Activated CD4-positive, CD25-positive, alpha-beta regulatory T cell treated with anti-CD3 and anti-CD28 coated beads, Interleukin-2, amount 50 U/mL, for 72 hours (primary cell): ENCODE data around the gene NCAM2.

Source experiments
- DNase-seq: peaks from one replicate; pipeline ENCODE4 v3.0.0; 2021

The NCAM2 gene

DNA sequence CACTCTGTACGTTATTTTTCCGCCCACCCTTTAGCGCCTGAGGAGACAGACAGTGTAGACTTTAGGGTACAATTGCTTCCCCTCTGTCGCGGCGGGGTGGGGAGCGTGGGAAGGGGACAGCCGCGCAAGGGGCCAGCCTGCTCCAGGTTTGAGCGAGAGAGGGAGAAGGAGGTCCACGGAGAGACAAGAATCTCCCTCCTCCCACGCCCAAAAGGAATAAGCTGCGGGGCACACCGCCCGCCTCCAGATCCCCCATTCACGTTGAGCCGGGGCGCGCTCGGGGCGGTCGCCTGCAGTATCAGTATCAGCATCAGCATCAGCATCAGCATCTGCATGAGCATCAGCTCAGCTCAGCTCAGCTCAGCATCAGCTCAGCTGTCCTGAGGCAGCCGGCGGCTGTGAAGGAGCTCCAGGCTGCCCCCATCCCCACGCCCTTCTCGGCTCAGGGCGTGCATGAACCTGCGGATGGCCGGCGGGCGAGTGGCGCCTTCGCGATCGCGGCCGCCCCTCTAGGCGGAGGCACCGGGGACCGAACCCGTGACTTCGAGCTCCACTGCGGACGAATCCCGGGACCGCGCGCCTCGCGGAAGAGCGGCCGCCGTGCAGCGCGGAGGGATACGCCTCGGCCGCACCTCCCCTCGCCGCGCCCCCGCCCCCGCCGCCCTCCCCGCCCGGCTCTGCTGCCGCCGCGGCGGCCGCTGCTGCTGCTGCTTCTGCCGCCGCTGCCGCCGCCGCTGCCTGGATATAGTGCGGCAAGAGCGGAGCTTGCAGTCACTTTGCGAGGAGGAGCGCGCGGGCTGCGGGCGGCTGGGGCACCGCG, at the start of gene NCAM2:
NCAM2 (plus strand) TSS at position 774 of the 820 bp plus-strand sequence.
- DNase-seq, result no peak

DNA sequence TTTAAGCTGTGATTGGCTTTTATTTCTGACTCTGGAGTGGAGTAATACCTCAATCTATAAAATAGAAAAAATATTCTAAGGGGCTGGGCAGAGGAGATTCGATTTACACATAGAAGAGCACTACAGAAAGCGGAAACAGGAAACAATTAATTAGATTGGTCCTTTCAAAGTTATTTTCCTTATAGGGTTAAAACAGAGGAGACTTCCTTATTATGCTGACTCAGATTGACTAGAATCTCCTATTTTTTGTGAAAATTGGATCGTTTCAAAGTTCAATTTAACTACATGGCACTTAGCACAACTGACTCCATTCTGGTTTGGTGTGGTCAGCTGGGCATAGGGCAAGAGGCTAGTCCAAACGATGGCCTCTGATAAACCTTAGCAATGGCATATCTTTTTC, 48.3 kb upstream of the NCAM2 start:
- DNase-seq, result no peak

DNA sequence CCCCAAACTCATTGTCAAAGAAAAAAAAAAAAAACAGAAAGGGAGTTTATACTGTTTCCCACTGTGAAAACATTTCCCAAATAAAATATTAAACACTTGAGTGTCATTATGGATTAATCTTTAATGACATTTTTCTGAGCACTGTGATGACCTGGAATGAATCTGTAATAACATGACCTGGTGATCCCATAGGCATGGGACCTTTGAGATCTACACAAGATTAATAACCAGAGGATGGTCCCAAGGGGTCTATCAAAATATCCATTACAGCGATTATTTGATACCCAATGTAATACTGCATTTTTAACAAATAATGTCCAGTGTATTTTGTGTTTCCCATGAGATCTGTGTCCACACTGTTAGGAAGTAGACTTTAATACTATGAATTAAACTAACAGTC, 32.4 kb upstream of the NCAM2 start:
- no peak for DNase-seq

DNA sequence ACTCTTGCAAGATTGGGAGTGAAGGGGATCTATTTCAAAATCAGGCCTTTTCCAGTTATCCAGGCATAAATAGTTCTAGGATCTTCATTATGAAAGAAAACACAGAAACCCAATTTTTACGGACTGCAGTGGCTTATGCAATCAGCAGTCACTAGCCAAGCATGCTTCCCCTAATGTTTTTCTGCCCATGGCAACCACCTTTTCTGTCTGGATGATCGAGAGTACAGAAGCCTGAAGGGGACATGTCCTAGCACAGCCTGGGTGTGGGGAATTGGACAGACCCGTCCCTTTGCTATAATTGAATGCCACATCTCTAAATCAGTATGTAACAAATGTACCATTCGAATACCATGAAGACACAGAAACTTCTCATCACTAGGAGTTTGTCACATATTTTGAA, 29.8 kb upstream of the NCAM2 start:
- no peak for DNase-seq

DNA sequence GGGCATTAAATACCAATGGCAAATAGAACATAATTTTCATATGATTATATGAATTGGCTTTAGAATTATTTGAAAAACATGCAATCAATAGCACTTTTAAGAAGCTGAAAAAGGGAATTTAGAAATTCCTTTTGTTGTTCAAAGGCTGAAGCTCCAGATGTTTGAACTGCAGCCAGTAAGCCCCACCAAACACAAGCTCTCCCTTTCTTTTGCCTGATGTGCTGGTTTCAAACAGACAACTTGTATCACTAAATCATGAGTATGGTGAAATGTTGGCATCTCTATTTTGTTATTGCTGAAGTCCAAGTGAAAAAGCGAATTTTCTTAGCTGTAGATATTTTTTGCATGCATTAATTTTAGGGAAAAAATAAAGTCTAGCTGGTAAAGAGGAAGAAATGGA, 27.5 kb upstream of the NCAM2 start:
- no peak for DNase-seq

DNA sequence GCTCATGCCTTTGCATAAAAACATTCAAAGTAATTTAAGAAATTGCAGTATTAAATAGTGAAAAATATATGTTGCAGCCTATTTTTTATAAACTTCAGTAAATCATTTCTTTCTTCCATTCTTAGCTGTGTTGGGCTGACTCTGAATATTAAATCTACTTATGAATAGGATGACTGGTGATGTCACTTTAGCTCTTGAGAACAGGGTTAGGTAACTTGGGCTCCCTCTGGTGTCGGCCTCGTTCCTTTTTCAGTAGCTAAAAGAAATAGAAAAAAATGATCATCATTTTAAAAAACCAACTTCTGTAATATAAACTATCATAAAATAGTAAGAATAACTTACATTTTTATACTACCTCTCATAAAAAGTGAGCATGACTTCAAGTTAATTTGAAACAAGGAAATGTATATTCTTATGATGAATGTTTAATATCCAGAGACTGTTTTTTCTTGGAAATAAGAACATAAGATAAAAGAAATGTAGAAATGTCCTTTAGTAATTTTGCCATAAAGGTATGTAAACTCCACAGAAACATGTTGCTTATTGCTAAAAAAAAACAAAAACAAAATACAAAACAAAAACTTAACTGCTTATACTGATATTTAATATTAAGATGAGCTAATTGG, 26.8 kb upstream of the NCAM2 start:
- no peak for DNase-seq

DNA sequence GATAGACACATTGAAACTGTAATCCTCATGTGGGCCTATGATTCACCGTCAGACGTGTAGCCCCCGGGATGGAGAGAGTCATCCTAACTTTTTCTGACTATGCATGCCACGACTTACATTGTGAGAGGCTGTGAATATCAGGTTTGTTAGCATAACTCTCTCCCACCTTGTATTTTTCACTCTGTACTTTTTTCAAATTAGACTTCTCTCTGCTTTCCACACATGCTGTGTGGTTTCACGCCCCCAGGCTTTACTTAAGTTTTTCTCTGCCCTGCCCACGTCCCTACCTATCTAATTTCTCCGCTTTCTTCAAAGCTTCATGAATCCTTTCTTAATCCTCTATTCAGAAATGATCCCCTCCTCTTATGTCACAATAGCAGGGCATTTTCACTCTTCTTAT, 3.4 kb upstream of the NCAM2 start:
- DNase-seq, result no peak

DNA sequence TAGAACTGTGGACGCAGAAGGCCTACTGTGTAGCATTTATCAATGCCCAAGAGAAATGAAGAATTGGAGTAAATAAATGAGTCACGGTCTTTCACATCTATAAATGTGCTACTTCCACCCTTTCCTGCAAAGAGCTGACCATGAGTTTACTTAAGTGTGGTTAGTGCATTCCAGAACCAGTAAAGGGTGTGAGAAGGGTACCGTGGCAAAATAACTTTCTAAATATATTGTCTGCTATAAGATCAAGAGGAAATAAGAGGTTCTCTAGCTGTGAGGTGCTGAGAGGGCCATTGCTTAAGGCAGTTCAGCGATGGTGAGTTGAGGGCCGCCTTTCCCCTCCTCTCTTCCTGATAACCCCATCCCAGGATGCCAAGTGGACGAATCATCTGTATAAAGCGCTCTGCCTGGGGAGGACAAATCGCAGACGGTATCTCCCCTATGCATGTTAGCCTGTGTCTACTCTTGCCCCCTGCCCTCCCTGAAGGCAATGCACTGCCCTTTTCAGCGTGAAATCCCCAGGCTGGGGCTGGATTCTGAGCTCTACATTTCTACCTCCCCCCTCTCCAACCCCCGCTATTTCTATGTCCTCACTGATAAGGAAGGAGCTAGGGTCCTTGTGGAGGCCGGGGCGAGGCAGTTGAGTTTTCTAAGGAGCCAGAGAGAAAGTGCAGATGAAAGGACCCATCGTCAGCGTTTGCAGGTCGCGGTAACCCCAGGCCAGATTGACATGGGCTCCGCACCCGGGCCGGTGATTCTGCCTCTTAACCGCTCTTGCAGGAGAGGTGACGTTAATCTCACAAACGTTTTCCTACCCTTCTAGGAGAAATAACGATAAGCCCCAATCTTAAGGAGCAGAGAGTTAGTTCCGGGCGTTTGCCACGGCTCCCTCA, 1.5 kb upstream of the NCAM2 start:
- no peak for DNase-seq

DNA sequence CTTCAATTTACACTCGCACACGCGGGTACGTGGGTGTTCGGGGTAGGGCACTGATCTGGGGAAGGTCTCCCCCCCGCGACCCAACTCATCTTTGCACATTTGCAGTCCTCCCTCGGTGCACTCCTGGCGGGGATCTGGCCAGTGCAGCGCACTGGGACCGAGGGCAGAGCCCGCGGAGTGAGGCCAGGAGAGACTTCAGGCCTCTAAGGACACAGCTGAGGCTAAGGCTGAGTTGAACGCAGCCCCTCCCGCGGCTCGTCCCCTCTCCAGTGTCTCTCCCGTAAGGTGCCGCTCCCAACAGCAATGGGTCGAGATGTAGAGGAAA, 936 bp upstream of the NCAM2 start:
- no peak for DNase-seq

DNA sequence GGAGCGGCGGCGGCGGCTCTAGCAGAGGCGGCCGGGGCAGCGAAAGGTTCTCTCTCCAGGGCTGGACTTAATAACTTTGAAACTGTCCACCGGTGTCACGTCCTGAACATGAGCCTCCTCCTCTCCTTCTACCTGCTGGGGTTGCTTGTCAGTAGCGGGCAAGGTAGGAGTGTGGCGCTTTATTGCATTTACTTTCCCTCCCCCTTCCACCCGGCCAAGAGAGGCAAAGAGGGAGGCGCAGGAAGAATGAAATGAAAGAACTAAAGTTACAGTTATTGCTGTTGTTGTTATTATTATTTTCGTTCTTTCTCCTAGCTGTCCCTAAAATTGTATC, 214 bp downstream of the NCAM2 start:
- no peak for DNase-seq

DNA sequence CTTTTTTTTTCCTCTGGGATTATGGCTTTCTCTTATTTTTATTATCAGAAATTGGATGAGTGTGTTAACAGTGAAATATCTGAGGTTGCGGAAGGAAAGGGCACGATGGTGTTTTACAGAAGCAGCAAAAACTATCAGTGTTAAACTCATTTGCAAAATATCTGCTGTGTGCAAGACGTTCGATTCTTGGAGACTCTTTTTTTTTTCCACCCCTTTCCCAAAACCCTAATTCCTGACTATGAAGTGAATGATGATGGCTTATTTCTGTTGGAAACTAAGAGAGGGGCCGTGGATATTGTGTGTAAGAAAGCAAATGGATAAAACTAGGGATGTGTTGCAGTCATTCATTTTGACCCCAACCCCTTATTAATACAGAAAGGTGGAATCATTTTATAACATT, 677 bp downstream of the NCAM2 start:
- DNase-seq, result no peak

DNA sequence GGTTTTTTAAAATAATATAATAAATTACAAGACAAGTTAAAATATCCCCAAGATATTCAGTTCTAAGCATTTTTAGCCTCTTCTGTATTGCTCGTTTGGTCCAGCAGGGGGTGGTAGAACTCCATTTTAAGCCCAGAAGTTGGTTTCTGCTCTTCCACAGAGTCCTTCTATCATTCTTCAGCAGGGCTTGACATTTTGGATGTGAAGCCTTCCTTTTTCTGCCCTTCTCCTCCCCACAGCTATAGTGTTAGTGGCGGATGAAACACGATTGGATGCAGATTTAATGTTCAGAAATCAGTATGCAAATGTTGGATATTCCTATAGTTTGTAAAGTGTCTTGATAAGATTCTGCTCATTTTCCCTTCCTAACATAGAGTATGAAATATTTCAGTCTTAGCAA, 1.4 kb downstream of the NCAM2 start:
- DNase-seq, result no peak

DNA sequence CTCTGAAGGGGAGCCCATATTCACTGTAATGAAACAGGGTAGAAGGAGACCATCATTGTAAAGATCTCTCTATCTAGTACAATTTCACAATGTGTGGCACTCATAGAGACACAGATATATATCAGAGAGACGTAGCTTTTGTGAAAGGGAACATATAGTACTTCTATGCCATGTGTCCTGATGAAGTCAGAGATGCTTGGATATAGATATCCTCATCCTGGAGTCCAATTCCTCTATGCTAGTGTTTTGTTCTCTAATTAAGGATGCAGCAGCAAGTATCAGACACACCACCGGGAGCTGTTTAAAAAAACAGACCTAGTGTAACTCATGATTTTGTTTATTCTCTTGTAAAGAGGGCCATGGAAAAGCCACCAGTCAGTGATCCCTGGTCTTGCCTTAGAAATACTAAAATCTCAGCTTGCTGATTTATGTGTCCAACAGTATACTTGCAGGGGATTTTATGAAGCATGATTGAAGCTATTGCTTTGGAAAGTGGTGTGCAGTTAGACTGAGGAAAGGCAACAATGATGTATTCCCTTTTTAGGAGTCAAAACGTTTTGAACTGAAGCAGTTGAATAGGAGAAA, 2.5 kb downstream of the NCAM2 start:
- no peak for DNase-seq

DNA sequence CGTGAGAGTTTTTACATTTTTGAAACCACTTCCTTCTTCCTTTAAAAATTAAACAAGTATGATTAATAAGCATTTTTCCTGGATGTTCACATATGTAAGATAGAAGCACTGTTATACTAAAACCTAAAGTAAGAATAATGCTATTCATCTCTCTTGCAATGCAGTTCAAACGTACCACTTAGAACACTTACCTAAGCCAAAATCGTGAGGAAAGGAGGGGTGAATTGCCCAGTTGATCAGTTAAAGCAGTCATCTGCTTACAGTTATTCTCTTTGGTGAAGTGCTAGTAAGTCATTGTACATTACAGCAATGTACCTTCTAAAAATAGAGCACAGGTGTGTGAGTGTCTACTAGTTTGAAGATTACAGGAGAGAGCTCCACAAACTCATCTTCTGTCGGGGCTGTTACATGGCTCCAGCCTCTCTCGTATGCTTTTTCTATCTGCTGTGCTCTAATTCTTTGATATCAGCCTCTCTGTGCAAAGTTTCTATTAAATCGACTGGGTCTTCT, 3.4 kb downstream of the NCAM2 start:
- DNase-seq, result no peak

DNA sequence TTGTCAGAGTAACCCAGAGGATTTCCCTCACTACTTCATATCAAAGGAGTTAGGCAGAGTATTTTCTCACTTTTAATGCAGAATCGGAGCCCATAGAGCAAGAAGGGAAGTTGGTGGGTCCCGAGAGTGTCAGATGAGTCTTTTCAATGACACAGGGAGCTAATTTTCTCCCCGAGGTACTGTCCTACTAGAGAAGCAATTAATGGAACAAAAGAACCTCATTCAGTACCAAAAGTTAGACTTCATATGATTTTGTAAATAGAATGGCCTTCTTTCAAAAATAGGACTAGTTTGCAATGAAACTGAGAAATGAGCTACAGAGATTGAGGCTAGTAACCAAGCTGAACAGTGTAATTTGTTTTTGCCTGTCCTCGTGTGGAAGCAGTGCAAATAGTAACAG, 3.9 kb downstream of the NCAM2 start:
- no peak for DNase-seq

DNA sequence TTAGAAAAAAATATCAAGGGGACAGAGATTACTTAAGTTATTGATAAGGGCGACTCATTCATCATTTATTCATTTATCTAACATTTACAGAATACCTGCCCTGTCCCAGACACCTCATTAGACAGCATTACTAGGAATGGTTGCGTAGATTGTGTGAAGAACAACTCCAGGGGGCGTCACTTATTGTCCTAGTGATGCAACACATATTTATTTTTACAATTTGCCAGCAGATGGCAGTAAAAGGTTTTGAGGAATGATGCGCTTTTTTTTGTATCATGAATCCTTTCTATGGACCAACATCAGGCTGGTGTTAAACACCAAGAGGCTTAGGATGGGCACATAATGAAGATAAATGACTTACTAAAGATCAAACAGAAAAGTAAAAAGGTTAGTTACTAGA, 5.5 kb downstream of the NCAM2 start:
- no peak for DNase-seq

DNA sequence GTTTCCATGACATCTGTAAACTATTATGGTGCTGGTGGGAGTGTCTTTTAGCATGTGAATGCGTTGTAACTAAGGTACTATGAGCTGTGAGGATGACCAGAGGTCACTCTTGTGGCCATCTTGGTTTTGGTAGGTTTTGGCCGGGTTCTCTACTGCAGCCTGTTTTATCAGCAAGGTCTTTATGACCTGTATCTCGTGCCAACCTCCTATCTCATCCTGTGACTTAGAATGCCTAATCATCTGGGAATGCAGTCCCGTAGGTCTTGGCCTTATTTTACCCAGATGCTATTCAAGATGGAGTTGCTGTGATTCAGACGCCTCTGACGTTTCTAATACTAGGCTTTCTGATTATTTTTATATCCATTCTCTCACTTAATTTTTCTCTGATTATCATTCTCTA, 9.4 kb downstream of the NCAM2 start:
- DNase-seq, result no peak

DNA sequence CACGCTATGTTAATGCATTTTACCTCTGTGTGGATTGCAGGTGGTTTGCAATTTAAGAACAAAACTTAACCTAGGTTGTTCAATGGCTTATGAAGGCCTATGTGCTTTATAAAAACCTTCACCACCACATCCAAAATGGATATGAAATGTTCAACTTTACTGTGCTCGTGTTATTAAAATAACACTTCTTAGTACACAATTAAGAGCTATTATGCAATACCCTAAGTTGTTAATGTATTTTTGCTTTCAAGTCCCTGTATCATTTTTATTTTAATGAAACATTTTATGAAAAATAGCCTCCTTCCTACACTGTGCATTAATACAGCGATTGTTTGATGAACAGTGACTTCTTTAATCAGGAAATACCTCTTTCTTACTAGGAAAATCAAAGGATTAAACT, 12.0 kb downstream of the NCAM2 start:
- no peak for DNase-seq

DNA sequence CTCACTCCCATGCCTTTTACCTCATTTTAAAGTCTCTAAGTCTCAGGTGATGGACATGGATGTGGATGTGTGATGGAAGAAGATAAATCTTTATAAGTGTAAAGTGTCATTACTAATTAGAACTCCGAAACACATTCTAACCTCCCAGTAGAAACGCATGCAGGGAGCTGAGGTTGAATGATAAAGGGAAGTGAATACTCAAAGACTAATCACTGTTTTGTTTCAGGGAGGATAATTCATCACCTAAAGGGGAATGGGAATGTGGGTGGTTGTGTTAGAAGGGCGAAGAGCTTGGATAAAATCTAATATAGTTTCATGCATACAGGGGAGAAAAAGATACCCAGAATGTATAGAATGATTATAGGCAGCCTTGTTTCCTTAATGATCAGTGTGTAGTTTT, 12.5 kb downstream of the NCAM2 start:
- no peak for DNase-seq

DNA sequence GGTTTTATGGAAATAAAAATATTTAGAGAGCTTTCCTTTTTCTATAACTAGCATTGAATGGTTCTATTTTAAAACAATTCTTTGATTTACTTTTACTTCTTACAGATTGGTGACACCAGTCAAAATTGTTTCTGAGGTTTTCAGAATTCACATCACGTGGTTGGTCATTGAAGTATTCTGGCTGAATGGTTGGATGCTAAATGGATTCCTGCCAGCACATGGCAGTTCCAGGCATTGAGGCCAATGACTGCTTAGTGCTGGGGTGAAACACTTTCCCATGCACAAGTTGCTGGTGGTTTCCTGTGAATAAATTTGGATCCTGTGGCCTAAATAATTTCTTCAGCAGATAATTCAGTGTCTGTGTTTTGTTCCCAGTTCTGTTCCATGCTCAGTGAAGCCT, 20.6 kb downstream of the NCAM2 start:
- no peak for DNase-seq

DNA sequence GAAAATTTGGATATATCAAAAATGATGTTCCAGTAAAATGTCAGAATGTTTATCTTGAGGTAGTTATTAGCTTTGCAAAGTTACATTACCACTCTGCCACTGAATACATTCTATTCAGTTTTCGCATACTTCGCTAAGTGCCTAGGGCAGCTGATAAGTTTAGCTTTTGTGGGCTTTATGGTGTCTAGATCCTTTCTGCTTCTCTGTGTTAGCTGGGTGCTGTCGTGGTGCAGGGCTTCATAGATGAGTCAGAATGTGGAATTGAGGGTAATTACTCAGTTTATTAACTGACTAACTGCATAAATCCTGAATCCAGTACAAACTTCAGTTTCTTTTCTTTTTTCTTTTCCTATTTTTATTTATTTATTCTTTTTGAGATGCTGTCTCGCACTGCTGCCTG, 21.5 kb downstream of the NCAM2 start:
- DNase-seq, result no peak

DNA sequence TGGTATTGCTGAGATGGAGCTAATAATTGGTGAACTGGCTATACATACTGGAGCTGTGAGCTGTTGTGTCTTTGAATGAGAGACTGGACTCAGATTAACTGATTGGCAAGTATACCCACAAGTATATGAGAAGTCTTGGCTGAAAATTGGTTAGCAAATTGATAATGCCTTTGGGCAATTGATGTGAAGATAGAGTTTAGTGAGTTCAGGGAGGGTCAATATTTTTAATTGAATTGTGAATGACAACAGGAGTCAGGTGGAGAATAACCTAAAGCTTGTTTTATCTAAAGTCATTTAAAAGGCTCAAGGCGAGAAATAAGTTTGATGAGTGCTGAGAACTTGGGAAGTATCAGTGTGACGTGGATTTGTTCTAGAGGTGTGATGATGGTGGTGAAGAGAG, 27.5 kb downstream of the NCAM2 start:
- no peak for DNase-seq

DNA sequence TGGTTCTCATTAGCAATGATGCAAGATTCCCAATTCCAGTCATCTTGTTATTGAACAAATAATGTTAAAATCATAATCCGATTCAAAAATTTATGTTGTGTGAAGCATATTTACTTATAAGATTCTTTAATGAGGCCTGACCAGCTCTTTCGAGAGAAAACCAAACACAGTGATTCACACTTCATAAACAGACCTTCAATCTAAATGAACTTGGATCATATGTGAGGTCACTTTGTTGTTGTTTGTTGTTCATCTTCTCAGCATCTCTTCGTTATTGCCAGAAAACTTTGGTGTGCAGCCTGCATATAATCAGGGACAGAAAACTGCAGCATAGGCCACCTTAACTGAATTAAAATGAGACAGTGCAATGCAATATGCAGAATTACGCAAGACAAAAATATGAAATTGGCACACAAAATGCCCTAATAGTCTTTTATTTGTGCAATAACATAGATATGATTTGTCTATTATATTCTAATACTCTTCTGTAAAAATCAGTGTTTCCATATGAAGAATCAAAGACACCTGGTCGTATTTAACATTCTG, 30.1 kb downstream of the NCAM2 start:
- no peak for DNase-seq
